CD4-positive, alpha-beta T cell (primary cell): ENCODE measurements around the gene ADAMTSL2. TPM values are rescaled to one million over a fixed set of nuclear protein-coding genes. Genes with fewer than 3 reads are reported as not detected.

Experiments
- ATAC-seq: fragments of 200-7000 bp; cut with Tn5 transposase; one replicate; pipeline ENCODE4 v1.10.0; 2022; ENCODE audit warnings: mild to moderate bottlenecking; ENCODE audit not compliant: poor library complexity
- CTCF ChIA-PET: fragments of 350-600 bp; sonication (Branson Sonifier 250); formaldehyde crosslinking; loops from one replicate; lab custom pipeline; 2021; ENCODE audit warnings: antibody characterized with exemption, inconsistent platforms; lab: Charles Lee
- POLR2A ChIA-PET: fragments of 350-600 bp; sonication (Branson Sonifier 250); formaldehyde crosslinking; loops from one replicate; lab custom pipeline; 2021; ENCODE audit warnings: antibody characterized with exemption, inconsistent platforms; lab: Charles Lee
- DNase-seq, 14 experiments: peaks; one replicate each; pipeline ENCODE4 v3.0.0-alpha.2; 2013 to 2020; ENCODE audit warnings: mixed read lengths in 2 of 14
- H3K27ac ChIP-seq, 2 donors: one replicate each; pipeline versions ENCODE4 v1.5.1 to v1.7.0; 2013; ENCODE audit warnings: low read length in 2 of 2, low read depth in 1 of 2, mild to moderate bottlenecking in 1 of 2
- H3K27me3 ChIP-seq, 2 experiments: 1 replicate in 1 of 2; 2 replicates in 1 of 2; pipeline versions ENCODE4 v1.6.1 to v1.7.0; 2013; ENCODE audit warnings: low read length in 2 of 2, control low read depth in 1 of 2, mild to moderate bottlenecking in 1 of 2, moderate library complexity in 1 of 2; ENCODE audit not compliant: insufficient read depth in 2 of 2, control insufficient read depth in 1 of 2
- H3K36me3 ChIP-seq: one replicate; pipeline ENCODE4 v1.6.1; 2013; ENCODE audit warnings: low read length, control low read depth; ENCODE audit not compliant: insufficient read depth
- H3K4me1 ChIP-seq: one replicate; pipeline ENCODE4 v1.6.1; 2013; ENCODE audit warnings: low read length, control low read depth; ENCODE audit not compliant: insufficient read depth
- H3K4me3 ChIP-seq: one replicate; pipeline ENCODE4 v1.5.1; 2013; ENCODE audit warnings: mild to moderate bottlenecking, low read length, moderate library complexity
- H3K9me3 ChIP-seq, 2 experiments: 1 replicate in 1 of 2; 2 replicates in 1 of 2; pipeline versions ENCODE4 v1.6.1 to v1.7.0; 2013; ENCODE audit warnings: low read length in 2 of 2, mild to moderate bottlenecking in 2 of 2, control low read depth in 1 of 2, moderate library complexity in 1 of 2; ENCODE audit not compliant: control insufficient read depth in 1 of 2, insufficient read depth in 1 of 2
- H3K27ac Mint-ChIP-seq: one replicate; pipeline ENCODE4 v1.8.0; 2020; ENCODE audit warnings: mixed read lengths
- H3K27me3 Mint-ChIP-seq: one replicate; pipeline ENCODE4 v1.8.0; 2021; ENCODE audit warnings: mixed read lengths
- H3K36me3 Mint-ChIP-seq: one replicate; pipeline ENCODE4 v1.8.0; 2021; ENCODE audit warnings: low read depth, mixed read lengths
- H3K4me1 Mint-ChIP-seq: one replicate; pipeline ENCODE4 v1.8.0; 2021; ENCODE audit warnings: low read depth, mixed read lengths
- H3K4me3 Mint-ChIP-seq: one replicate; pipeline ENCODE4 v1.8.0; 2020; ENCODE audit warnings: mild to moderate bottlenecking, mixed read lengths
- H3K9me3 Mint-ChIP-seq: one replicate; pipeline ENCODE4 v1.8.0; 2020; ENCODE audit warnings: mixed read lengths
- intact Hi-C, 2 experiments: fragments of 100-400 bp; cut with DNase I in 1 of 2; cut with micrococcal nuclease in 1 of 2; formaldehyde crosslinking; loops; one replicate each; pipeline versions ENCODE4 v1.15.1 to v1.9.0; 2023 to 2025; cut with DNase I, micrococcal nuclease
- total RNA-seq, 174 experiments: library from RNA in 2 of 174; stranded (reverse) in 2 of 174; gene quantifications; one replicate each; pipeline ENCODE4 v1.2.3 and lab custom pipeline; 2021 to 2026
- TF ChIP-seq, protein P1 (sequence below): fragments of 200-600 bp; IDR thresholded peaks from one replicate; pipeline ENCODE4 v1.8.0; 2022; ENCODE audit warnings: antibody characterized with exemption, mild to moderate bottlenecking

Gene ADAMTSL2
- total RNA-seq, 2 experiments from 2014 or later = 1.2 to 1.3 TPM

DNA sequence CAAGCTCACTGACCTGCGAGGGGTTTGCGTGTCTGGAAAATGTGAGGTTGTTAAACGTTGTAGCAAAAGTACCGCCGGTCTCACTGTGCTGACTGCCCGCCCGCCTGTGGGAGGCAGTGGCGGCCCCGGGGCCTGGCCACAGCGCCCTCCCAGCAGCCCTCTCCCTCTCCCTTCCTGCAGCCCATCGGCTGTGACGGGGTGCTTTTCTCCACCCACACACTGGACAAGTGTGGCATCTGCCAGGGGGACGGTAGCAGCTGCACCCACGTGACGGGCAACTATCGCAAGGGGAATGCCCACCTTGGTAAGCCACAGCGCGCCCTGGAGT is 6.2 kb downstream of the ADAMTSL2 start:
- intact Hi-C loops = no loop called here
- no peak for DNase-seq
- TF ChIP-seq, protein P1, sequence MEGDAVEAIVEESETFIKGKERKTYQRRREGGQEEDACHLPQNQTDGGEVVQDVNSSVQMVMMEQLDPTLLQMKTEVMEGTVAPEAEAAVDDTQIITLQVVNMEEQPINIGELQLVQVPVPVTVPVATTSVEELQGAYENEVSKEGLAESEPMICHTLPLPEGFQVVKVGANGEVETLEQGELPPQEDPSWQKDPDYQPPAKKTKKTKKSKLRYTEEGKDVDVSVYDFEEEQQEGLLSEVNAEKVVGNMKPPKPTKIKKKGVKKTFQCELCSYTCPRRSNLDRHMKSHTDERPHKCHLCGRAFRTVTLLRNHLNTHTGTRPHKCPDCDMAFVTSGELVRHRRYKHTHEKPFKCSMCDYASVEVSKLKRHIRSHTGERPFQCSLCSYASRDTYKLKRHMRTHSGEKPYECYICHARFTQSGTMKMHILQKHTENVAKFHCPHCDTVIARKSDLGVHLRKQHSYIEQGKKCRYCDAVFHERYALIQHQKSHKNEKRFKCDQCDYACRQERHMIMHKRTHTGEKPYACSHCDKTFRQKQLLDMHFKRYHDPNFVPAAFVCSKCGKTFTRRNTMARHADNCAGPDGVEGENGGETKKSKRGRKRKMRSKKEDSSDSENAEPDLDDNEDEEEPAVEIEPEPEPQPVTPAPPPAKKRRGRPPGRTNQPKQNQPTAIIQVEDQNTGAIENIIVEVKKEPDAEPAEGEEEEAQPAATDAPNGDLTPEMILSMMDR = no peak
- H3K27ac Mint-ChIP-seq = no peak overlapping the region
- ATAC-seq = no peak
- peaks cover 5% of the 10 kb centered on the region for H3K4me1 Mint-ChIP-seq
- Histone ChIP-seq H3K36me3 (no peaks in the 10 kb centered on the region), H3K4me3 (no peak overlapping the region), H3K9me3 (peaks cover 0 to 11% of the 10 kb centered on the region in 2 experiments), H3K27me3 (no peaks in the 10 kb centered on the region), H3K27ac (no peak overlapping the region), H3K4me1 (no peaks in the 10 kb centered on the region)
- no peaks in the 10 kb centered on the region for H3K9me3 Mint-ChIP-seq
- ChIA-PET POLR2A (no interaction called here), CTCF (no interaction called here)
- H3K36me3 Mint-ChIP-seq = no peaks in the 10 kb centered on the region
- H3K27me3 Mint-ChIP-seq = no peaks in the 10 kb centered on the region
- no peak overlapping the region for H3K4me3 Mint-ChIP-seq

DNA sequence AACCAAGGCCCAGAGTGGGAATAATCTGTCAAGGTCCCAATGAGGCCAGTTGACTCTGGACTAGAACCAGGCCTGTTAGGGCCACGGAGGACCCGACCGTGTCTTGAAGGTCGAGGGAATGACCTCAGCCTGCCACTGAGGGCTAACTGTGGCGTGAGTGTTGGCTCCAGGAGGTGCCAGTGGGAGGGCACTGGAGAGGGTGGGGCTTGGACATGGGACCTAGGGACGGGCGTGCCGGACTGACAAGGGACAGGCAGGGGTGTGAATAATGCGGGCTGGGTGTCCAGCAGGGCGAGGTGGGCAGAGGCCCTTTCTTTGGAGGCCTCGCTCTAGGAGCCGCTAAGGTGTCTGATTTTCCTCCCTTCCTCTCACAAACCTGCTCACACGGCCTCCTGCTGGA is 7.5 kb downstream of the ADAMTSL2 start:
- DNase-seq = no peak
- Mint-ChIP-seq H3K4me1 (peaks cover 5% of the 10 kb centered on the region), H3K9me3 (no peaks in the 10 kb centered on the region), H3K36me3 (no peaks in the 10 kb centered on the region), H3K27ac (no peak overlapping the region), H3K4me3 (no peak overlapping the region), H3K27me3 (no peaks in the 10 kb centered on the region)
- intact Hi-C loops = no loop called here
- Histone ChIP-seq H3K9me3 (peaks cover 0 to 9% of the 10 kb centered on the region in 2 experiments), H3K27me3 (no peaks in the 10 kb centered on the region), H3K27ac (no peak overlapping the region), H3K36me3 (no peaks in the 10 kb centered on the region), H3K4me3 (no peak overlapping the region), H3K4me1 (no peaks in the 10 kb centered on the region)
- ChIA-PET POLR2A (no interaction called here), CTCF (no interaction called here)
- ATAC-seq = no peak
- TF ChIP-seq, protein P1 = no peak

DNA sequence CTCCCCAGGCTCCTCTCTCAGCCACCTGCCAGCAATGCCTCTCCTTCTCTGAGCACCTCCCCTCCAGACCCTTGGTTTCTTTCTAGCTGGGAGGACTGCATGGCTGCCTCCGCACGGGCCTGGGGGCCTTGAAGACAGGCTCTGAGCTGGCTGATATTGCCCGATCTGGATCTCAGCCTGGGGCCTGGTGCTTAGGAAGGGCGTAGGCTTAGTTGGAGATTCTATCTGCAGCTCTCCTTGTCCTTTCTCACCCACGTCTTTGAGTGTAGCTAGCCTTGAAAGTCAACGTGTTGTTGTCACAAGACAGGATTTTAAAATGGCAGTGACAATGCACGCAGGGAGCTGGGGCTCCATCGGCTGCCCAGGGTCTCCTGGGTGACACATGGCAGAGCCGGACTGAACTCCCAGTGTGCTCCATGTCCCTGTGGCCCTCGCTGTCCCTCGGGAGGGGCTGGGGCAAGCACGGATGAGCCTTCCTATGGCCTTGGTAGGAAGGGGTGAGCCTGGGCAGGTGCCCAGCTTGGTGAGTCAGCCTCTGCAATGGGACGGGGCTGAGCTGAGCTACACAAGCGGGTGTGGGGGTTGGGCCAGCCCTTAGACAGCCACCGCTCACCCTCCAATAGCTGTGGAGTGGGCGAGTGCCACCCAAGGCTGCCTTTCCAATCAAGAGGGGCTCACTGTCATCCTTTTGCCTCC is 9.4 kb downstream of the ADAMTSL2 start:
- Mint-ChIP-seq H3K4me1 (peaks cover 4% of the 10 kb centered on the region), H3K4me3 (no peak overlapping the region), H3K9me3 (no peaks in the 10 kb centered on the region), H3K27ac (no peak overlapping the region), H3K27me3 (no peaks in the 10 kb centered on the region), H3K36me3 (peaks cover 6% of the 10 kb centered on the region)
- no peaks in the 10 kb centered on the region for H3K27me3 ChIP-seq
- ChIA-PET CTCF (no interaction called here), POLR2A (interaction anchor here (0.5 kb wide), 1 partner anchor 742 kb away, joined by 3 read pairs; no protein-coding TSS in a partner anchor)
- intact Hi-C loops = no loop called here
- H3K4me3 ChIP-seq = no peak overlapping the region
- H3K4me1 ChIP-seq = no peaks in the 10 kb centered on the region
- DNase-seq = no peak
- H3K36me3 ChIP-seq = no peaks in the 10 kb centered on the region
- no peak for ATAC-seq
- TF ChIP-seq, protein P1 = no peak
- no peak overlapping the region for H3K27ac ChIP-seq
- H3K9me3 ChIP-seq = peaks cover 0 to 7% of the 10 kb centered on the region in 2 experiments
